ENCODE results near the gene AIG1. TPM values are rescaled to one million over a fixed set of nuclear protein-coding genes. Genes with fewer than 3 reads are reported as not detected.

The AIG1 gene
- total and polyA plus RNA-seq, 2 of the 13 experiments (the other 11 are each of a cell fraction or from before 2014, with no cell fraction given), result 115 to 197 TPM

- TF ChIP-seq BCLAF1 (IDR thresholded peaks at IDR 0.05), result no peak
- no peak for TF ChIP-seq CBFB (CRISPR knock-in tag; IDR thresholded peaks at IDR 0.05)
- no peak for TF ChIP-seq NRL (CRISPR knock-in tag; IDR thresholded peaks at IDR 0.05; ENCODE audit: borderline replicate concordance)
- no peak for TF ChIP-seq ZNF512 (CRISPR knock-in tag; IDR thresholded peaks at IDR 0.05)
- TF ChIP-seq PRDM15 (CRISPR knock-in tag; IDR thresholded peaks at IDR 0.05), result no peak
- no peak for TF ChIP-seq IRF1 (CRISPR knock-in tag; IDR thresholded peaks at IDR 0.05; ENCODE audit: low read depth)
Observed at GRCh38 chr6:143052282-143052681, 8.4 kb upstream of the AIG1 start (continued).

Measured in HepG2 (cell line).